Activated CD4-positive, alpha-beta T cell treated with anti-CD3 and anti-CD28 coated beads for 48 hours (primary cell): ENCODE results near the gene FCHSD2.
"Not testable (repeated sequence)": the region's sequence is repeated elsewhere in the genome, so short reads cannot be mapped to it uniquely, and the experiment has no call there.

ENCODE experiments used
- DNase-seq: peaks from one replicate; pipeline ENCODE4 v3.0.0-alpha.2; 2020

FCHSD2 gene

GRCh38 chr11:72860010-72860409 is 282.1 kb downstream of the FCHSD2 start:
- no peak for DNase-seq

- DNase-seq: no peak
These were observed 283.0 kb downstream of the FCHSD2 start for GRCh38 chr11:72859126-72859525.

DNA sequence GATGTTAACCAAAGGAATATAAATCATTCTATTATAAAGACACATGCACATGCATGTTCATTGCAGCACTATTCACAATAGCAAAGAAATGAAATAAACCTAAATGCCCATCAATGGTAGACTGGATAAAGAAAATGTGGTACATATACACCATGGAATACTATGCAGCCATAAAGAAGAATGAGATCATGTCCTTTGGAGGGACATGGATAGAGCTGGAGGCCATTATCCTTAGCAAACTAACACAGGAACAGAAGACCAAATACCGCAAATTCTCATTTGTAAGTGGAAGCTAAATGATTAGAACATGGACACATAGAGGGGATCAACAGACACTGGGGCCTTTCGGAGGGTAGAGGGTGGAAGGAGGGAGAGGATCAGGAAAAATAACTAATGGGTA is 283.9 kb downstream of the FCHSD2 start:
- DNase-seq: not testable (repeated sequence)

DNA sequence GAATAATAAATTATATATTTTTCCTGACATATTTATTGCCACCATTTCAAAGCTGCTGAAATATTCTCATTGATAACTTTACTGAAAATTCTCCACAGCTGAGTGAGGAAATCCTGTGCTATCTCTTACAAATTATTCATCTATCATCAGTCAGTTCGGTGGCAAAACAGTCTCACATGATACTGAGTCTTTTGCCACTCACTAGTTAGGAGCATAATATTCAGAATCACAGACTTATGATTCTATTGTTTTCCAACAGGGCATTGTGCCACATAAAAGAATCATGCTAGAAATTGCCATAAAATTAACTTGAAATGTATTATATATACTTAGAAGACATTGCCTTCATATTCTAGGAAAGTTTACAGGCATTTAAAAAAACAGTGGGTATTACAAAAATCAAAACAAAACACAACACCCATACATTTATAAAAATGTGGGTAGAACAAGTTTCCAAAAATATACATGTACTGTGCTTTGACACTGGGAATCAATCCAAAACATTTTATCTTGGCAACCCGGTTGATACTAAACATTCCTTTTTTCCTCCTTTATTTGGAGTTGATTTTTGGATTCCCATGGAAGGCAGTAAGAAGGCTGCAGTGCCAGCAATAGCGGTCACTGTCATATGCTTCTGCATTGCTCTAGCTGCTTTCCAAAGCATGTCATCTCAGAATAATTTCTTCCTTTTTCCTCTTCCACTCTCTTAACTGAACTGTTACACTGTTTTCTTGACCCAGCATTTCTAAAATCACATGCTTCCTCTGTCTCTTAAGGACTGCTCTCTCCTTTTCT is 285.4 kb downstream of the FCHSD2 start:
- no peak for DNase-seq

GRCh38 chr11:72856065-72856464 is 286.1 kb downstream of the FCHSD2 start:
- DNase-seq: no peak

DNA sequence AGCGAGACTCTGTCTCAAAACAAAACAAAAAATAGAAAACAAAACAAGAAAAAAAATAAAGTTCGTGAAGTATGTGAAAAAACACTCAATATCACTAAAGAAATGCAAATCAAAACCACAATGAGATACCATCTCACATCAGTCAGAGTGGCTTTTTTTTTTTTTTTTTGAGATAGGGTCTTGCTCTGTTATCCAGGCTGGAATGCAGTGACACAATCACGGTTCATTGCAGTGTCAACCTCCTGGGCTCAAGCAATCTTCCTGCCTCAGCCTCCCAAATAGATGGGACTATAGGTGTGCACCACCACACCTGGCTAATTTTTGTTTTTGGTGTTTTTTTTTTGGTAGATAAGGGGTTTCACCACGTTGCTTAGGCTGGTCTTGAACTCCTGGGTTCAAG is 290.4 kb downstream of the FCHSD2 start:
- no peak for DNase-seq

- DNase-seq: no peak
These were observed 291.3 kb downstream of the FCHSD2 start for GRCh38 chr11:72850832-72851231.

DNA sequence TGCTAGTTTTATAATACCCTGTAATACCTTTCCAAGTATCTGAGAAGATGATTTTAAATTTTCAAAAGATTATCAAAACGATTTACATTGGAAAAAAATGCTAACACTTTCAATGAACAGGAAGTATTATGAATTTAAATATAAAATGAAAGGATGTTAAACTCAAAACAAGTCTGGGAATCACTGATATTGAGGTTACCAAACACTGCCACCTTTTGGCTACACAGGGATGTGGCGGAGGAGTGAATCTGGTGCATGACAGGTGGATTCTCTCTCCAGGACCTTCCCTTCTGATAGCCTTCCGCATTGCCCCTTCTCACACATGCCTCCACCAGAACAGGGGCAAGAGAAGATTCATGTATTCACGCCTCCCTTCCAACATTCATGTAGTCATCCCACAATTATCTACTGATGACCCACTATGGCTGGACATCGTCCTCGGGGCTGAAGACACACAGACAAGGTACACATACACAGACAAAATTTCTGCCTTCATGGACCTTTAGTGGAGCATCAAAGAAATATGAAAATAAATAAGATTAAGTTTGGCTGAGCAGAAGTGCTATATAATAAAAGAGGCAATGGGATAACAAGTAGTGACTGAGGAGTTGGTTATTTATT is 293.2 kb downstream of the FCHSD2 start:
- peak; percentile 51 for DNase-seq

- no peak for DNase-seq
These were observed 297.8 kb downstream of the FCHSD2 start for GRCh38 chr11:72844356-72844755.

GRCh38 chr11:72842653-72843330 is 299.3 kb downstream of the FCHSD2 start:
- DNase-seq: no peak

GRCh38 chr11:72842126-72842525 is 300.0 kb downstream of the FCHSD2 start:
- no peak for DNase-seq

DNA sequence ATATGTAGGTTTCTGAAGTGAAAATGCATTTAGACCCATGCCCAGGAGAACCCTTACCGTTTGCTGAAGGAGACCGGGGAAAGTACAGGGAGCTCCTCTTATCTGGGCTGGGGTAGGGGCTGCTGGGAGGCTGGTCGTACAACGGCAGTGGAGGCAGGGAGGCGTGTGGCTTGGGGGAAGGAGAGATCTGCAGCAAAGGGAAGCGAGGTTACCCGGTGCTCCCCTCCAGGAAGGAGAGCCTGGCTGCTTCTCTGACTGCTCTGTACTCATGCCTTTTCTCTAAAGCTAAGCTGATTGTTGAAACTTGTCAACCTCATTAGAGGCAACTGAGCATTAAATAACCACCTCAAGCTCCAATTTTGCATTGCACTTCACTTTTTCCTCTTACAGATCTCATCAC is 300.7 kb downstream of the FCHSD2 start:
- no peak for DNase-seq

- DNase-seq: no peak
These were observed 301.3 kb downstream of the FCHSD2 start for GRCh38 chr11:72840780-72841179.

GRCh38 chr11:72838691-72839305 is 303.3 kb downstream of the FCHSD2 start:
- no peak for DNase-seq

GRCh38 chr11:72836111-72836510 is 306.0 kb downstream of the FCHSD2 start:
- no peak for DNase-seq

DNA sequence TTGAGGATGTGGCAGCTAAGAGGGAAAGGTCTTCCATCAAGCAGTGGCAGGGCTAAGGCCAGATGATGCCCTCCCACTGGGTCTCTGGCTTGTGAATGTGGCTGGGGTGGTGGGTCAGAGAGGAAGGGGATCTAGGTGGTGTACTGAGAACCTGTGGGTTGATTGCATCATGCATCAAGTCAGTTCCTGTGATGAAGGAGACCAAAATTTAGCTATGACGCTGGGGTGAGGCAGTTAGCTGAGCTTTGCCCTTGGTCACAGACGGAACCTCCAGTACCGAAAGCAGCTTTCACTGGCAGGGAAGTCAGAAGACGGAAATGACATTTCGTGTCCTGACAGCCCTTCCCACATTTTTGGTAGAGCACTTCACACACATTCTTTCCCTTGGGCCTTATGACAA is 307.2 kb downstream of the FCHSD2 start:
- DNase-seq: no peak

- no peak for DNase-seq
These were observed 308.2 kb downstream of the FCHSD2 start for GRCh38 chr11:72833811-72834493.

- DNase-seq: no peak
These were observed 308.9 kb downstream of the FCHSD2 start for GRCh38 chr11:72833083-72833733.

- no peak for DNase-seq
These were observed 309.6 kb downstream of the FCHSD2 start for GRCh38 chr11:72832301-72833082.

DNA sequence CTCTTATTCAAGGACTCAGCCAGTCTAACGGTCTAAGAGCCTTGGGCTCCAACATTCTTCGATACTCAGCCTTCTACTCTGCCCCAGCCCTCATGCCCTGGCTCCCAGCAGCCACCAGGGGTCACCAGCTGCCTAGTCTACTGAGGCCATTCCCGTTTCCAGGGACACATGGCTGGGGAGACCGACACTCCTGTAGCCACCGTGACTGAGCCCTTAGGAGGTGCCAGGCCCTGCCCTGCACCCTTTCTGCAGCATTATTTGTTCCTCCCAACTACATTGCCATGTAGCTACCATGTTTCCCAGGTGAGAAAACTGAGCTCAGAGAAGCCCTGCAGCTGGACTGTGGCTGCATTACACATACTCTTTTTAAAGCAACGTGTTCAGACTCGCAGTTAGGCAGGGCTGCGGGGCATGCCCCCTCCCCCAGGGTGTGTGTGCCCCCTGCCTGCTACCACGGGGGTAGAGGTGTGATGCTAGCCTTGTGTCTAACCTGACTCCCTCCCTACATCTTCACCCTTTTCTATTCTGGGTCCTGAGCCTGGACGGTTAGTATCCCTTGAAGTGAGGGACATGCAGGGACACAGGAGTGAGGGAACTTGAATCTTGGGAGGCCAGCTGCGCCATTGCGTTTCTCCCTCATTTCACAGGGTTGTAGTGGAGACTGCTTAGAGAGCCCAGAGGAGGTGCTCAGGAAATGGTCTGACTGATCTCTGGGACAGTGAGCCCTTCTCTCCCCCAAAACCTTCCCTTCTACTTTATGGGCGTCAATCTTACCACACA is 310.4 kb downstream of the FCHSD2 start:
- peak; percentile 72 for DNase-seq
